Endometrial microvascular endothelial cells (primary cell): ENCODE measurements around the gene EIF2AK3. TPM values are rescaled to one million over a fixed set of nuclear protein-coding genes. Genes with fewer than 3 reads are reported as not detected.
"Not testable (repeated sequence)": the region's sequence is repeated elsewhere in the genome, so short reads cannot be mapped to it uniquely, and the experiment has no call there.

Experiments
- in situ Hi-C: cut with HindIII; loops from 2 replicates; pipeline ENCODE4 v1.10.0; 2017; ENCODE audit warnings: low sequenced_read_pairs, low pct_unique_long_range_greater_than_20kb; ENCODE audit errors: inconsistent ontology term
- total RNA-seq: library from RNA; depleted of rRNA; stranded (reverse); fragments of >200 nt; gene quantifications from one replicate; pipeline ENCODE4 v1.2.3, GENCODE V29; 2015; ENCODE audit errors: inconsistent ontology term

The EIF2AK3 gene
- total RNA-seq, result 11.1 TPM

DNA sequence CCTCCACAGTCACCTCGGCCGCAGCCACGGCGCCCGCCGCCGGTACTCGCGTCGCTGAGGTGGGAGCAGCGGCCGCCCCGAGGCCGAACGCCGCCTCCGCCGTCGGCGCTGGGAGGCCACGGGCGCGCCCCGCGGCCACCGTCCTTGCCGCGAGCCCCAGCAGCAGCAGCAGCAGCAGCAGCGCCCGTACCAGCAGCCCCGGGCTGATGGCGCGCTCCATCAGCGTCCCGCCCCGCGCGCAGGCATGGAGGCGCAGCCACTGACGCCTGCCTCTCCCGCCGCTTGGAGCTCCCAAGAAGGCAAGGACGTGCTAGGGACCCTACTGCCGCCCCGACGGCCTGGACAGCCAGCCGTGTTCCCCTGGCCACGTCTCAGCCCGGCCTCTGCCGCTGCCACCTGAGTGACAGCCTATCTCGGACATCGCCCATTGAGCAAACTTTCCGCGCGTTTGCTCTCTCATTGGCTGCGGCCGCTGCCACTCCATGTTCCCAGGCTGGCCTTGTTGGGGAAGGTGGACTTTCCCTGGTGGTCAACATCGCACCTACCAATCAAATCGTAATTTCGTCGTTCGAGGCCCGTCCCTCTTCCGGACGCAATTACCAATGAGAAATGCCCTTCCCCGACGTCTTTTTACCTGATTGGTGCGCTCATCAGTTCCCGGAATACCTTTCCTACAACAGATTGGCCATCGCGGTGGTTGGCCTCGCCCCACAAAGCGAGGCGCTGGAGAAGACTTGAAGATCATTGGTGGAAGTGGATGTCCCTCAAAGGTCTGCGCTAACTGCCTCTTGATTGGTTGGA lies at the start of gene EIF2AK3:
TSS of gene EIF2AK3 (minus strand) at position 410 of the 801 bp plus-strand sequence. CDS start at position 220, 190 bp downstream.
- in situ Hi-C loops, result no loop called here

DNA sequence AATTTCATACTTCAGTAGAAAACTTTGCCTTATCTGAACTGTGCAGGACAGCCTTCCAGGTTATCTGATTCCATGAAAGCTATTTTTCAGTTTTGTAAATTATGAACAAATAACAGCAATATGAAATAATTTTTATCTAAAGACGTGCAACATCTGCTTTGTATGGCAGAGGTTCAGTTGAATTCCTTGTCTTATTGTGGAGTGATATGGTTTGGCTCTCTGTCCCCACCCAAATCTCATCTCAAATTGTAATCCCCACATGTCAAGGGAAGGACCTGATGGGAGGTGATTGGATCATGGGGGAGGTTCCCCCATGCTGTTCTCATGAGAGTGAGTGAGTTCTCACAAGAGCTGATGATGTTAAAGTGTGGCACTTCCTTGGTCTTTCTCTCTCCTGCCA lies 46.1 kb upstream of the EIF2AK3 start:
- in situ Hi-C loops, result no loop called here

- in situ Hi-C loops, result no loop called here
Measured at GRCh38 chr2:88671786-88672427, 44.6 kb upstream of the EIF2AK3 start.

DNA sequence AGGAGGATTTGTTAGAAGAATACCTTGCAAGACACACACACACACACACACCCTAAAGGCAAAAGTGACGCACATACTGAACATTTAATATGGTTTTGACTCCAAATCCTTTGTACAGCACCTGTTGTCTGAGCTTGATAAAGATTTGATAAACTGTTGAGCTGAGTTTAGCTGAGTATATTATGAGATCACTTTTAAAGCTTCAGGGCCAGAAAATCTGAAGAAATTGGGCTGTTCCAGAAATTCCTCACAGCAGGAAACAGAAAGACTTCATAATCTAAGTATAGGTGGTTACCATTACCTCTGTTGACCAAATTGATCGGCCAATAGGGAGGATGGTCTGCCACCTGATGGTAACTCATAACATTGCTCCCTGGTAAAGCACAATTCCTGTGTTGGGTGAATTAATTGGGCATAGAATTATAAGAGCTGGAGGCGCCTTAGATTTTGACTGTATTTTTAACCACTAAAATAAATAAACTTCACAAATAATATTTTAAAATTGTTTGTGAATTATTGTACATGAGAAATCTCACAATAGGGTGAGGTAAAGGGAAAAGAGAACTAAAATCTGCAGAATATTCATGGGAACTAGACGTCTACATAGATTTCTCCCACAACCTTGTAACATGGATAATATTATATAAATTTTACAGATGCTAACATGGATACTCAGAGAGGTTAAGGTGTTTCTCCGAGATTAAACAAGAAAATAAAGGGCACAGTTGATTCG lies 42.4 kb upstream of the EIF2AK3 start:
- in situ Hi-C loops, result no loop called here

GRCh38 chr2:88668862-88669261 lies 41.6 kb upstream of the EIF2AK3 start:
- in situ Hi-C loops, result no loop called here

GRCh38 chr2:88667219-88667618 lies 40.0 kb upstream of the EIF2AK3 start:
- in situ Hi-C loops, result no loop called here

GRCh38 chr2:88666576-88666975 lies 39.3 kb upstream of the EIF2AK3 start:
- in situ Hi-C loops, result no loop called here

- in situ Hi-C loops, result no loop called here
Measured at GRCh38 chr2:88660622-88661021, 33.4 kb upstream of the EIF2AK3 start.

DNA sequence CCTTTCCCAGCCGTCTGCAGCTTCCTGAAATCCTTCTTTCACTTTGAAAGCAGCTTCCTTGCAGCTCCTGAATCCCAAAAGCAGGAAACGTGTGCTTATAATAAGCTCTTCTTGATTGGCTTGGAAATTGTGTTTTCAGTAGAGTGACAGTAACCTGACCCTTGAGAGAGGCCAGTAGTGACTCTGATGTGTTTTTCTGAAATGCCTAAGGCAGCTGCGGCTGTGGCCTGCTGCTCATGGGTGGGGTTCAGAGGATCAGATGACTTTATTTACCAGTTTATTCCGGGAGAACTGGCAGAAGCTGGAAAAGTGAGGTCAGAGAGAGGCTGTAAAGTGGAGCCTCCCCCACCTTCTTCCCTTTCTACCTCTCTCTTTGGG lies 32.3 kb upstream of the EIF2AK3 start:
- in situ Hi-C loops, result loop anchor here (10.0 kb wide), 1 partner anchor 85 kb away; no protein-coding TSS in a partner anchor

DNA sequence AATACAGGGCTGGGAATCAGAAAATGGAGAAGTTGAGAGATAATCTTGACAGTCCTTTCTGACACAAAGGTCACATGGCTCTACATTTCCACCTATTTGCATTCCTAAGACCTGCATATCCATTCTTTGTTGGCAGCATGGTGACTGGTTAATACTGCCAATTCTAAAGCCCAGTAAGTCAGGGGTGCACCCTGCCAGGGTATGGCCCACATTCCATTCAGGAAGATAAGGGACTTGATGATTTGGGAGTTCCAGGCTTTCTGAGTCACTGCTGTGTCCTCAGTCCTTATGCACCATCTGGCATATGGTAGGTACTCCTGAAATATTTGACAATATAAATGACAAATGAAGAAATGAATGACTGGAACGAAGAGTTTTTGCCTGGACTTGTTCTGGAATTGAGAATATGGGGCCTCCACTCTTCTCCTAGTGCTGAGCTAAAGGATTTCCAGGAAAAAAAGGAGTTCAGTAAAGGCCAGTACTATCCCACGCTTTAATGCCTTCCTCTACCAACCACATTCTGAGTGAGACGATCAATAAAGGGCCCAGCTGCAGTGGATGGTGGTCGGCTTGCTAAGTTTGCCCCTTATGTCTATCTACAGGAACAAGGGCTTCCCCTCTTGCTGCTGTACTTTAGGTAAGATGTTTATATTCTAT lies 31.7 kb upstream of the EIF2AK3 start:
- in situ Hi-C loops, result loop anchor here (10.0 kb wide), 1 partner anchor 84 kb away; no protein-coding TSS in a partner anchor

DNA sequence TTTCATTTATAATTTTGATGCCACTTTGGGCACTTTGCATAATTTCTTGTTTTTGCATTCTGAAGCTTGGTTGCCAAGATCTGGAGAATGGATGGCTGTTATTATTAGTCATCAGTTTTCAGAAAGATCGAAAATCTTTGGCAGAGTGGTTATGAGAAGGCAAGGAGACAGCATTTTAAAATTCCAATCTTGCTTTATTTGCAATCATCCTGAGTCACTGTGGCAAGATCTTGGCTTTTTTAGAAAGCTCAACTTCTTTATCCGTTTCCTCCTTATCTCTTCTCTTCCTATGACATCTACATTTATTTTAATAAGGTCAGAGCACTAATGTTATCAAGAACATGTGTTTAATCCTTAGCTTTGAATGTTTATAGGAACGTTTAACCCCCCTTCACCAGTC lies 31.1 kb upstream of the EIF2AK3 start:
- in situ Hi-C loops, result loop anchor here (10.0 kb wide), 1 partner anchor 84 kb away; no protein-coding TSS in a partner anchor

GRCh38 chr2:88657131-88657530 lies 29.9 kb upstream of the EIF2AK3 start:
- in situ Hi-C loops, result loop anchor here (10.0 kb wide), 1 partner anchor 82 kb away; no protein-coding TSS in a partner anchor

GRCh38 chr2:88656690-88657089 lies 29.4 kb upstream of the EIF2AK3 start:
- in situ Hi-C loops, result loop anchor here (10.0 kb wide), 1 partner anchor 82 kb away; no protein-coding TSS in a partner anchor

DNA sequence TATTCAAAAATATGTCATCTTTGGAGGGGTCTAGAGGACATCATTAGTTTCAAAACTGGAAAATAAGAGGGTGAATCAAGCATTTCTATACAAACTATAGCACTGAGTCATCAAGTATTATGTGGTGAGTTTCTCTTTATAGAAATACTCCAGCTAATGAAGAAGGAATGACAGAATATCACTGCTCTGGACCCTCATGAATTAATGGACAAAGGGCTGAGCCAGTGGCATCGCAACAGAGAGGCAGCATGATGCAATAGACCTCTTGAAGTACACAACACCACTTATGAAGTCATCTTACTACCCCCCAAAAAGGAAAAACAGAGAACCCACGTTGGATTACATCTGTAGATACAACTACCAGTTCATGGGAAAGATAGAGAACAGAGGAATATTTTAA lies 27.4 kb upstream of the EIF2AK3 start:
- in situ Hi-C loops, result loop anchor here (10.0 kb wide), 1 partner anchor 80 kb away; no protein-coding TSS in a partner anchor

DNA sequence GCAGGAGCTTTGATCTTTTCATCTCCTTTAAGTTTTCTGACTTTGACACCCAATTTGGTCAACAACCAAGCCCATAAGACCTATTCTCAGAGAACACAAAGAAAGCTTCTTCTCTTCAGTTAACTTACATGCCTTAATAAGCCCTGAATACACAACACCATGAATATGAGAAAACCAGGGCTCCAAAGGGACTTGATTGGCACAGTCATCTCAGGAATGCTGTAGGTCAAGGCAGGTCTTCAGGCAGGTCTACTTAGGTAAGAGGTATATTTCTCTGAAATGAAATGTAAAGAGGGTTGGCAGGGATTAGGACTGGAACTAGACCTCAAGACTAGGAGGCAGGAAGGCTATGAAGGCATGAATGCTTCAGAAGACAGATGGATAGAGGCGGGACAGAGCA lies 24.4 kb upstream of the EIF2AK3 start:
- in situ Hi-C loops, result loop anchor here (10.0 kb wide), 1 partner anchor 77 kb away; no protein-coding TSS in a partner anchor

DNA sequence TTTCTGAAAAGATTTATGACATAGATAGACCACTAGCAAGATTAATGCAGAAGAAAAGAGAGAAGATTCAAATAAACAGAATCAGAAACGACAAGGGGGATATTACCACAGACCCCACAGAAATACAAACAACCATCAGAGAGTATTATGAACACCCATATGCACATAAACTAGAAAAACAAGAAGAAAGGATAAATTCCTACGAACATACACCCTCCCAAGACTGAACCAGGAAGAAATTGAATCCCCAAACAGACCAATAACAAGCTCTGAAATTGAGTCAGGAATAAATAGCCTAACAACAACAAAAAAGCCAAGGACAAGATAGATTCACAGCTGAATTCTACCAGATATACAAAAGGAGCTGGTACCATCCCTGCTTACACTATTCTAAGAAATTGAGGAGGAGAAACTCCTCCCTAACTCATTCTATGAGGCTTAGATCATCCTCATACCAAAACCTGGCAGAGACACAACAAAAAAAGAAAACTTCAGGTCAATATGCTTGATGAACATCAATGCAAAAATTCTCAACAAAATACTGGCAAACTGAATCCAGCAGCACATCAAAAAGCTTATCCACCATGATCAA lies 18.1 kb upstream of the EIF2AK3 start:
- in situ Hi-C loops, result not testable (repeated sequence)

GRCh38 chr2:88642278-88642677 lies 15.0 kb upstream of the EIF2AK3 start:
- in situ Hi-C loops, result no loop called here

DNA sequence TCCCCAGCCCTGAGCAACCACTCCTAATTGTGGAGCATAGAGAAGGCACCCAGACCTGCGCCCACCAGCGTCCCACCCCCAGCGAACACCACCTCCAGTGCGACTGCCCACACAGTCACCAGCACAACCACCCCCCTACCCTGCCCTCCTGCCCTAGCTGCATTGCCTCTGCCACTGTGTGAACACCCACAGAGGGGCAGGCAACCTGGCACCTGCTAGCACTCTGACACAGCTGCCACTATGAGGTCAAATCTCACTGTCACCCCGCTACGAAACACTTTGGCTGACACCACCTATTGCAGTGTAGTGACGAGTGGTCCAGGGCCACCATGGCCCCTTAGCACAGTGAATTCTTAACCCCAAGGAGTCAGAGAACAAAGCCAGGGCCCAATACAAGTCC lies 14.1 kb upstream of the EIF2AK3 start:
- in situ Hi-C loops, result no loop called here
